ENCODE measurements around the gene HECTD4. TPM values are rescaled to one million over a fixed set of nuclear protein-coding genes. Genes with fewer than 3 reads are reported as not detected.

The HECTD4 gene
- total RNA-seq, 2 donors from 2014 or later = 50.6 to 73.4 TPM

DNA sequence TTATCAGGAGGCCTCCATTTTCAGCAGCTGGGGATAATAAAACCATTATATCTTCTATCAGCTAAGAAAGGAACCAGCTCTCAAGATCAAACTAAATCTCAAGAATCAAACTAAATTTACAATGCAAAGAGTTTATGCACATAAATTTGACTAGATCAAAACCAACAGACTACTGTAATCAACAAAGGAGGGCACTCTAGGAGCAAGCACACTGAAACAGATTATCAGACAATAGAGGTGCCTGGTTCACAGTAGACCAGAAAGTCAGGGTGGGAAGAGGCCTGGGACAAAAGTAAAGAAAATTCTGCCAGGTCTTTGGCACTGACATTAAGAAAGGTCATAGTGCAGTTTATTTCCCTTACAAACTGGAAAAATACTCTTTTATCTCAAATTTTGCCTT is 61.0 kb downstream of the HECTD4 start:
- TF ChIP-seq POLR2A (IDR thresholded peaks at IDR 0.05) = no peak
- no peak for TF ChIP-seq POLR2AphosphoS5 (IDR thresholded peaks at IDR 0.05)
- TF ChIP-seq, protein P1, sequence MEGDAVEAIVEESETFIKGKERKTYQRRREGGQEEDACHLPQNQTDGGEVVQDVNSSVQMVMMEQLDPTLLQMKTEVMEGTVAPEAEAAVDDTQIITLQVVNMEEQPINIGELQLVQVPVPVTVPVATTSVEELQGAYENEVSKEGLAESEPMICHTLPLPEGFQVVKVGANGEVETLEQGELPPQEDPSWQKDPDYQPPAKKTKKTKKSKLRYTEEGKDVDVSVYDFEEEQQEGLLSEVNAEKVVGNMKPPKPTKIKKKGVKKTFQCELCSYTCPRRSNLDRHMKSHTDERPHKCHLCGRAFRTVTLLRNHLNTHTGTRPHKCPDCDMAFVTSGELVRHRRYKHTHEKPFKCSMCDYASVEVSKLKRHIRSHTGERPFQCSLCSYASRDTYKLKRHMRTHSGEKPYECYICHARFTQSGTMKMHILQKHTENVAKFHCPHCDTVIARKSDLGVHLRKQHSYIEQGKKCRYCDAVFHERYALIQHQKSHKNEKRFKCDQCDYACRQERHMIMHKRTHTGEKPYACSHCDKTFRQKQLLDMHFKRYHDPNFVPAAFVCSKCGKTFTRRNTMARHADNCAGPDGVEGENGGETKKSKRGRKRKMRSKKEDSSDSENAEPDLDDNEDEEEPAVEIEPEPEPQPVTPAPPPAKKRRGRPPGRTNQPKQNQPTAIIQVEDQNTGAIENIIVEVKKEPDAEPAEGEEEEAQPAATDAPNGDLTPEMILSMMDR (IDR thresholded peaks at IDR 0.05) = no peak
- Histone ChIP-seq H3K27me3 (replicated peaks; ENCODE audit: insufficient read depth) (no peaks in the 10 kb centered on the region), H3K4me1 (replicated peaks) (no peaks in the 10 kb centered on the region), H3K9me3 (no peaks in the 10 kb centered on the region), H3K36me3 (no peaks in the 10 kb centered on the region), H3K4me3 (no peak overlapping the region), H3K27ac (no peak overlapping the region)
- intact Hi-C loops (cut with DNase I) = no loop called here
- no peak for DNase-seq (ENCODE audit: low spot score)

DNA sequence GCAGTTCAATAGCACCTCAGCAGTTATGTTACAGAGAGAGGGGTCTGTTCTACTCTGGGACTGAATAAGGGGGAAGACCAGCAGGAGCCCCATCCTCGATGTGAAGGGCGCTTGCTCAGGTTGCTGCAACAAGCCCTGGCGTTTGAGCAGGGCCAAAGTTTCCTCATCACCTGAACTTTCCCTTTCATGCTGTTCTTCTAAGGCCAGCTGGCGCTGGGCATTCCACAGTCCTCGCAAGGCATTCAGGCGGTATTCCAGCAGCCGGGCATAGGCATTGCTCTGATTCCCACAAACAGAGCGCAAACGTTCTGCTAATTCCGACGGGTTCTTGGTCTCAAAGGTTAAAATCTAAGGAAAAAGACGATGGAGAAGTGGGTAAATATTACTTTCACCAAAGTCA is 62.8 kb downstream of the HECTD4 start:
- H3K4me1 ChIP-seq (replicated peaks) = no peaks in the 10 kb centered on the region
- no peak overlapping the region for H3K27ac ChIP-seq
- no peaks in the 10 kb centered on the region for H3K9me3 ChIP-seq
- intact Hi-C loops (cut with DNase I) = no loop called here
- H3K4me3 ChIP-seq = no peak overlapping the region
- no peaks in the 10 kb centered on the region for H3K36me3 ChIP-seq
- DNase-seq (ENCODE audit: low spot score) = no peak
- 96% methylated on average over 12 of the region's 12 CpGs for WGBS
- H3K27me3 ChIP-seq (replicated peaks; ENCODE audit: insufficient read depth) = no peaks in the 10 kb centered on the region
- TF ChIP-seq POLR2A (IDR thresholded peaks at IDR 0.05) (no peak), POLR2AphosphoS5 (IDR thresholded peaks at IDR 0.05) (no peak)
- TF ChIP-seq, protein P1 (IDR thresholded peaks at IDR 0.05) = no peak

DNA sequence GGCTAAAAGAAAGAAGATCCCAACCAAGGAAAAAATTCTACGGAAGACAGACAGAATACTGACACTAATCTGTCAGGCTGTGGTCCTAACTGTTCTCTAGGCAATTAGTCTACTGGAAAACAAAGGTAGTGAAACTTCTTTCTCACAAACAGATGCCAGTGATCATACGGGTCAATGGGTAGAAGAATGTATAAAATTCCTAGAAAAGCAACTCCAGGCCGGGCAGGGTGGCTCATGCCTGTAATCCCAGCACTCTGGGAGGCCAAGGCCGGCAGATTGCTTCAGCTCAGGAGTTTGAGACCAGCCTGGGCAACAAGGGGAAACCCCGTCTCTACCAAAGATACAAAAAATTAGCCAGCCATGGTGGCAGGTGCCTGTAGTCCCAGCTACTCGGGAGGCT is 64.8 kb downstream of the HECTD4 start:
- 89% methylated on average over 6 of the region's 6 CpGs for WGBS
- no peak for TF ChIP-seq POLR2AphosphoS5 (IDR thresholded peaks at IDR 0.05)
- TF ChIP-seq POLR2A (IDR thresholded peaks at IDR 0.05) = no peak
- TF ChIP-seq, protein P1 (IDR thresholded peaks at IDR 0.05) = no peak
- Histone ChIP-seq H3K4me1 (replicated peaks) (no peaks in the 10 kb centered on the region), H3K9me3 (no peaks in the 10 kb centered on the region), H3K27ac (no peak overlapping the region), H3K4me3 (no peak overlapping the region), H3K27me3 (replicated peaks; ENCODE audit: insufficient read depth) (no peaks in the 10 kb centered on the region), H3K36me3 (no peaks in the 10 kb centered on the region)
- intact Hi-C loops (cut with DNase I) = no loop called here
- no peak for DNase-seq (ENCODE audit: low spot score)

DNA sequence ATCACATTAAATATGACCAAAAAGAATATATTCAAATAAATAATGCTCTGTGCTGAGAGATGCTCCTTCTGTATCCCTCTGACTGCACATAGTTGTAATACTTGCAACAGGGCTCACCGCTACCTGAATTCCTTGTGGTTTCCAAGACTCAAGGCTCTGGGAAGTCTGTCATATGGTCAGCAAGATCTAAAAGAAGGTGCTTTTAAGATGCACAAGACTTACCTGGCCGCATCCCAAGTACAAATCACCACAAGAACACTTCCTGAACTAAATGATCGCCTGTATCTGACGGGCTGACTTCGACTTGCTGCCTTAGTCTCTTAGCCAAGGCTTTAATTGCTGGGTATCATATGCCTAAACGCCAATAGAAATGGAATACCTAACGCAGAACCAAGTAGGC is 67.2 kb downstream of the HECTD4 start:
- no peak overlapping the region for H3K27ac ChIP-seq
- H3K36me3 ChIP-seq = no peaks in the 10 kb centered on the region
- no peak for TF ChIP-seq POLR2A (IDR thresholded peaks at IDR 0.05)
- TF ChIP-seq, protein P1 (IDR thresholded peaks at IDR 0.05) = no peak
- no peak for TF ChIP-seq POLR2AphosphoS5 (IDR thresholded peaks at IDR 0.05)
- 80% methylated on average over 7 of the region's 7 CpGs for WGBS
- intact Hi-C loops (cut with DNase I) = no loop called here
- no peaks in the 10 kb centered on the region for H3K9me3 ChIP-seq
- H3K4me3 ChIP-seq = no peak overlapping the region
- no peaks in the 10 kb centered on the region for H3K27me3 ChIP-seq (replicated peaks; ENCODE audit: insufficient read depth)
- H3K4me1 ChIP-seq (replicated peaks) = no peaks in the 10 kb centered on the region
- DNase-seq (ENCODE audit: low spot score) = no peak

DNA sequence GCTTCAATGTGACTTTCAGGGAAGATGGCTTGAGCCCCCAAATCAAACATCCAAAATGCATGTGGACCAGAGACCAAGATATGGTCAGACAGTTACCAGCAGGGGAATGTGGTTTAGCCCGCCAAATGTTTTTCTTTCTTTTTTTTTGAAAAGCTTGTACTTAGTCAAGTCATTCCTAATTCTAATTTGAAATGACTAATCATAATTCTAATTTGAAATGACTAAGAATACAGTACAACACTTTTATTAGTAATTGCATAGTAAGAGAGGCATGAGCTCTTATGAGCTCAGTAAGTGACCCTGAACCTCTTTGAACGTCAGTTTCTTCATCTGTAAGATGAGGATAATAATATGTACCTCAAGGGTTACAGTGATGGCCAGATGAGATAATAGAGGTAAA is 72.4 kb downstream of the HECTD4 start:
- Histone ChIP-seq H3K27me3 (replicated peaks; ENCODE audit: insufficient read depth) (no peaks in the 10 kb centered on the region), H3K36me3 (peaks cover 0 to 3% of the 10 kb centered on the region in 2 donors), H3K27ac (no peak overlapping the region), H3K9me3 (no peaks in the 10 kb centered on the region), H3K4me3 (no peak overlapping the region), H3K4me1 (replicated peaks) (peaks cover 11% of the 10 kb centered on the region)
- TF ChIP-seq POLR2AphosphoS5 (IDR thresholded peaks at IDR 0.05) (no peak), POLR2A (IDR thresholded peaks at IDR 0.05) (no peak)
- TF ChIP-seq, protein P1 (IDR thresholded peaks at IDR 0.05) = no peak
- no peak for DNase-seq (ENCODE audit: low spot score)
- intact Hi-C loops (cut with DNase I) = no loop called here
- 60% methylated on average over 2 of the region's 2 CpGs for WGBS
